Mucosa of descending colon (tissue), 3 donors: Measurements from ENCODE around the gene CYB561D2. TPM values are rescaled to one million over a fixed set of nuclear protein-coding genes. Genes with fewer than 3 reads are reported as not detected.
"Not testable (repeated sequence)": the region's sequence is repeated elsewhere in the genome, so short reads cannot be mapped to it uniquely, and the experiment has no call there.

ENCODE experiments used
- ATAC-seq: fragments of 200-7000 bp; cut with Tn5 transposase; one replicate; pipeline ENCODE4 v1.9.1; 2020; ENCODE audit warnings: mild to moderate bottlenecking, moderate library complexity
- DNase-seq, 3 donors: peaks; one replicate each; pipeline ENCODE4 v3.0.0-alpha.2; 2020
- H3K36me3 ChIP-seq: fragments of 200-600 bp; one replicate; pipeline ENCODE4 v1.8.0; 2021; ENCODE audit warnings: low read depth, mild to moderate bottlenecking
- H3K4me1 ChIP-seq: fragments of 200-600 bp; one replicate; pipeline ENCODE4 v1.8.0; 2021; ENCODE audit warnings: low read depth, mild to moderate bottlenecking
- H3K4me3 ChIP-seq: fragments of 200-600 bp; one replicate; pipeline ENCODE4 v1.8.0; 2021; ENCODE audit warnings: mild to moderate bottlenecking
- H3K9me3 ChIP-seq: fragments of 200-600 bp; one replicate; pipeline ENCODE4 v1.8.0; 2021; ENCODE audit warnings: mild to moderate bottlenecking
- CTCF ChIP-seq: fragments of 200-600 bp; IDR thresholded peaks from one replicate; pipeline ENCODE4 v1.8.0; 2022; ENCODE audit warnings: antibody characterized with exemption, mild to moderate bottlenecking
- intact Hi-C, 2 donors: fragments of 100-400 bp; cut with DNase I in 1 of 2; cut with micrococcal nuclease in 1 of 2; formaldehyde crosslinking; loops; one replicate each; pipeline versions ENCODE4 v1.11.0 to v1.11.1; 2022; cut with DNase I, micrococcal nuclease
- long read RNA-seq, 2 donors: library from polyadenylated mRNA; unstranded; transcript quantifications; one replicate each; pipeline ENCODE4 v2.0.0, GENCODE V29; 2019 to 2021
- total RNA-seq, 3 donors: library from RNA; stranded (reverse); fragmentation: NEBNext Ultra II Directional in 2 of 3; extraction: Animal tissue kit (Norgen Biotek cat#: 25700) in 2 of 3; gene quantifications; one replicate each; pipeline versions ENCODE4 v1.2.1 to v1.2.4, GENCODE V29; 2021 to 2023
- donor health status: DM: no; HTN: no; CAD: no; lungs with moderate emphysema.
- donor health status: DM: no; HTN: no; CAD: no.
- donor health status: DM: no; HTN: yes; CAD: no.

Gene CYB561D2
- total RNA-seq: 10 to 100 TPM; 20.5 to 37.6 (median 36.7) TPM
- long read RNA-seq, donor 1, transcript CYB561D2-201 (4 exons, 1,225 nt): minor isoform, 6 of 42 reads
- long read RNA-seq, donor 1, transcript CYB561D2-205 (4 exons, 1,319 nt): major isoform, 15 of 42 reads
- long read RNA-seq, donor 1, transcript CYB561D2-202 (3 exons, 1,533 nt): minor isoform, 12 of 42 reads
- long read RNA-seq, donor 1, partial matches to known transcripts: 3 of 42 reads
- long read RNA-seq, donor 1, other reads (novel, unspliced or antisense): 6 of 42 reads
- long read RNA-seq, donor 2, transcript CYB561D2-201 (4 exons, 1,225 nt): minor isoform, 15 of 84 reads
- long read RNA-seq, donor 2, transcript CYB561D2-202 (3 exons, 1,533 nt): minor isoform, 9 of 84 reads
- long read RNA-seq, donor 2, transcript CYB561D2-205 (4 exons, 1,319 nt): major isoform, 49 of 84 reads
- long read RNA-seq, donor 2, partial matches to known transcripts: 2 of 84 reads
- long read RNA-seq, donor 2, other reads (novel, unspliced or antisense): 8 of 84 reads

GRCh38 chr3:50350527-50351322, at the start of gene CYB561D2, which contains the start of gene NPRL2:
CYB561D2 (plus strand) TSS chr3:50350862; CDS start chr3:50351434, 572 bp downstream.
NPRL2 (minus strand) TSS chr3:50350775; CDS start chr3:50350652, 123 bp downstream.
- DNase-seq: peak; percentile 97 to 100 (median 99)
- ATAC-seq: peak; percentile 94
- H3K4me3 ChIP-seq: peak within 1 kb of the TSS; percentile 71
- no peaks in the 10 kb centered on the region for H3K9me3 ChIP-seq
- no peak for TF ChIP-seq CTCF
- H3K36me3 ChIP-seq: no peaks in the 10 kb centered on the region
- peaks cover 33% of the 10 kb centered on the region for H3K4me1 ChIP-seq
- intact Hi-C loops: no loop called here

- ATAC-seq (no peak), DNase-seq (peak in 2 of 3 donors; percentile 41 to 57)
- Histone ChIP-seq H3K9me3 (peaks cover 4% of the 10 kb centered on the region), H3K4me3 (no peak overlapping the region), H3K36me3 (peaks cover 6% of the 10 kb centered on the region), H3K4me1 (peaks cover 14% of the 10 kb centered on the region)
- intact Hi-C loops: no loop called here
- TF ChIP-seq CTCF: no peak
Measured at GRCh38 chr3:50302095-50303012, 48.3 kb upstream of the CYB561D2 start.

- Histone ChIP-seq H3K9me3 (peaks cover 4% of the 10 kb centered on the region), H3K4me1 (peaks cover 14% of the 10 kb centered on the region), H3K36me3 (peaks cover 6% of the 10 kb centered on the region), H3K4me3 (no peak within 1 kb of the TSS)
- TF ChIP-seq CTCF: no peak
- ATAC-seq: peak; percentile 15
- peak; percentile 74 to 80 (median 77) for DNase-seq
- intact Hi-C loops: no loop called here
Measured at GRCh38 chr3:50303013-50303815, 47.4 kb upstream of the CYB561D2 start, which contains the start of gene HYAL1. HYAL1 (minus strand) TSS chr3:50303574; CDS start chr3:50302956, 618 bp downstream.

GRCh38 chr3:50304601-50305000, 46.1 kb upstream of the CYB561D2 start:
- intact Hi-C loops: no loop called here
- no peak for TF ChIP-seq CTCF
- Histone ChIP-seq H3K36me3 (peaks cover 1% of the 10 kb centered on the region), H3K4me3 (no peak overlapping the region), H3K9me3 (peaks cover 9% of the 10 kb centered on the region), H3K4me1 (peaks cover 9% of the 10 kb centered on the region)
- ATAC-seq (no peak), DNase-seq (no peak)

- intact Hi-C loops, H3K9me3 ChIP-seq, H3K4me3 ChIP-seq, H3K36me3 ChIP-seq, DNase-seq, ATAC-seq: not testable (repeated sequence)
- peaks cover 14% of the 10 kb centered on the region for H3K4me1 ChIP-seq
Measured at GRCh38 chr3:50312041-50312440, 38.6 kb upstream of the CYB561D2 start.
